ENCODE results near the gene ADRA2B. TPM values are rescaled to one million over a fixed set of nuclear protein-coding genes. Genes with fewer than 3 reads are reported as not detected.
"Not testable (repeated sequence)": the region's sequence is repeated elsewhere in the genome, so short reads cannot be mapped to it uniquely, and the experiment has no call there.

The ADRA2B gene
- total RNA-seq, 1 donor from 2014 or later = 0.49 TPM

DNA sequence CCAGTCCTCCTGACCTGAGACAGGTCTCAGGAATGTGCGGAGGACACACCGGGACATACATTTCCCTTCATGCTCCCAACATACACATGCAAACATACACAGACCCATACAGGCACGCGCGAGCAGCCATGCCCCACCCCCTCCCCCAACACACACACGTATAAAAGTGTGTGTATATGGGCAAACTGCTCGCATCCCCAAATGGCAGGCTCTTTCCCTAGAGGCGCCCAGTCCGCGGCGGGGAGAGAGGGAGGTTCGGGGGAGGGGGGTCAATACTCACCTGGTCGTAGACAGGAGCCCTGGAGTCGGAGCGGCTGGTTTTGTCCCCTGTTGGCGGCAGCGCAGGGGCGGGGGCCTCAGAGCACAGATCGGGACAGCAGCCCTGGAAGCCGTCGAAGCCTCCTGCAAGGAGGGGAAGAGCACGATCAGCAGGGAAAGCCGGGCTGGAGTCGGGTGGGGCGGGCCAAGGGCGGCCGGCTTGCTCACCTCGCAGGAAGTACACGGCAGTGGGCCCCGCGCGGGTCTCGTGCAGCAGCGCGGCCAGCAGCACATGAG, 28.2 kb upstream of the ADRA2B start:
- intact Hi-C loops (cut with DNase I) = no loop called here
- H3K36me3 ChIP-seq = no peaks in the 10 kb centered on the region
- no peaks in the 10 kb centered on the region for H3K27me3 ChIP-seq
- no peak for DNase-seq (ENCODE audit: extremely low spot score in 2 of 2)
- peak overlapping the region; percentile 45 to 52 for H3K4me3 ChIP-seq
- no peaks in the 10 kb centered on the region for H3K9me3 ChIP-seq
- peak overlapping the region; percentile 57 for H3K27ac ChIP-seq
- H3K4me1 ChIP-seq = peaks cover 17% of the 10 kb centered on the region
- TF ChIP-seq POLR2A (IDR thresholded peaks at IDR 0.05) = no peak
- TF ChIP-seq, protein P1, sequence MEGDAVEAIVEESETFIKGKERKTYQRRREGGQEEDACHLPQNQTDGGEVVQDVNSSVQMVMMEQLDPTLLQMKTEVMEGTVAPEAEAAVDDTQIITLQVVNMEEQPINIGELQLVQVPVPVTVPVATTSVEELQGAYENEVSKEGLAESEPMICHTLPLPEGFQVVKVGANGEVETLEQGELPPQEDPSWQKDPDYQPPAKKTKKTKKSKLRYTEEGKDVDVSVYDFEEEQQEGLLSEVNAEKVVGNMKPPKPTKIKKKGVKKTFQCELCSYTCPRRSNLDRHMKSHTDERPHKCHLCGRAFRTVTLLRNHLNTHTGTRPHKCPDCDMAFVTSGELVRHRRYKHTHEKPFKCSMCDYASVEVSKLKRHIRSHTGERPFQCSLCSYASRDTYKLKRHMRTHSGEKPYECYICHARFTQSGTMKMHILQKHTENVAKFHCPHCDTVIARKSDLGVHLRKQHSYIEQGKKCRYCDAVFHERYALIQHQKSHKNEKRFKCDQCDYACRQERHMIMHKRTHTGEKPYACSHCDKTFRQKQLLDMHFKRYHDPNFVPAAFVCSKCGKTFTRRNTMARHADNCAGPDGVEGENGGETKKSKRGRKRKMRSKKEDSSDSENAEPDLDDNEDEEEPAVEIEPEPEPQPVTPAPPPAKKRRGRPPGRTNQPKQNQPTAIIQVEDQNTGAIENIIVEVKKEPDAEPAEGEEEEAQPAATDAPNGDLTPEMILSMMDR (IDR thresholded peaks at IDR 0.05) = no peak
- no peak for TF ChIP-seq POLR2AphosphoS5 (IDR thresholded peaks at IDR 0.05; ENCODE audit: insufficient read depth in 1 of 2, low read depth in 1 of 2)

DNA sequence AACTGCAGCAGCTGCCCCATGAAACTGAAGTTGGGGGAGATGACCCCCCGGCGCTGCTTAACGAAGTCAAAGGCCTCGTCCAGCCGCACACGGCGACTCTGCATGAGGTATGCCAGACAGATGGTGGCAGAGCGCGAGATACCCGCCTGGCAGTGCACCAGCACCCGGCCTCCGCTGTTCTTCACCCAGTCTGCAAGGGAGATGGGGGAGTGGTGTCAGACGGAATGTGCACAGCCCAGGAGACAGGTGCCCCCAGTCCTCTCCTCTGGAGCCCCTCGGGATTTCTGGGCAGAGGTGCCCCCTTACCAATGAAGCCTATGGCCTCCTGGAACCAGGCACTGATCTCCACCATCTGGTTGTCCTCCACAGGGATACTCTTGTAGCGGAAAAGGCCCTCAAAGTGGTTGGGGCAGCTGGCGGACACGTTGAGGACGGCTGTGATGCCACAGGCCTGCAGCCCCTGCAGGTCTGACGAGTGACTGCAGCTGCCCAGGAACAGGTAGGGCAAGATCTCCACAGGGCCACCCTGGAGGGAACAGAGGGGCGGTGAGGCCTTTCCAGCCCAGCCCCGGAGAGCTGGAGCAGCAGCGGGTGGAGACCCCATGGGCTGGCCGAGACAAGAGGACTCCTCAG, 27.6 kb upstream of the ADRA2B start:
- Histone ChIP-seq H3K4me3 (peak overlapping the region; percentile 45 to 52), H3K4me1 (peaks cover 18% of the 10 kb centered on the region), H3K27me3 (no peaks in the 10 kb centered on the region), H3K36me3 (no peaks in the 10 kb centered on the region), H3K27ac (no peak overlapping the region), H3K9me3 (no peaks in the 10 kb centered on the region)
- no peak for TF ChIP-seq POLR2AphosphoS5 (IDR thresholded peaks at IDR 0.05; ENCODE audit: insufficient read depth in 1 of 2, low read depth in 1 of 2)
- TF ChIP-seq, protein P1 (IDR thresholded peaks at IDR 0.05) = no peak
- no peak for TF ChIP-seq POLR2A (IDR thresholded peaks at IDR 0.05)
- no peak for DNase-seq (ENCODE audit: extremely low spot score in 2 of 2)
- intact Hi-C loops (cut with DNase I) = no loop called here

DNA sequence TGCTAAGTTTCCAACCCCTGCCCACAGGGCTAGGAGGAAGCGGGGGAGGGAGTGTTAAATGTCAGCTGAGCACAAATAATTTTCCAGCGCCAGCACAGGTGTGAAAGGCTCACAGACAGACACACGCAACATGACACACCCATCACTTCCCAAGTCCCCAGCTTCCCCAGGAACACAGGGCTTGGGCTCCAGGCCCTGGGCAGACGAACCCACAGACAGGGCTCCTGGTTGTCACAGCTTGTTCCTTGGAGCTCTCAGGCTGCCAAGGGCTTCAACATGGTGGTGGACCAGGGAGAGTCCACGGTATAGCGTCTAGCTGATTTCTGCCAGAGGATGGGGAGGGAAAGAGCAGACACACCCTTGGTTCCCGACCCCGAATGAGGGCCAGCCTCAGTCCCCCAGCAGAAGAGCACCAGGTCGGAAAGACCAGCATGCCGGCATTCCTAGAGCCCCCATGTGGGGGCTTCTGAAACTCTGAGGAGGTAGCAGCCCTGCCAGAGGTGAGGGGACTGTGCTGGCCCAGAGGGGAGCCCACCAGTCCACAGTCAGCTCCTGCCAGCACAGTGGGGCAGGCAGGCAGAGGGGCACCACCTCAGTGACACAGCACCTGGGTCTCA, 27.0 kb upstream of the ADRA2B start:
- intact Hi-C loops (cut with DNase I) = no loop called here
- H3K27ac ChIP-seq = no peak overlapping the region
- no peaks in the 10 kb centered on the region for H3K27me3 ChIP-seq
- peaks cover 22% of the 10 kb centered on the region for H3K4me1 ChIP-seq
- DNase-seq (ENCODE audit: extremely low spot score in 2 of 2) = no peak
- H3K9me3 ChIP-seq = no peaks in the 10 kb centered on the region
- H3K4me3 ChIP-seq = peak overlapping the region in 1 of 2 donors; percentile 45
- TF ChIP-seq, protein P1 (IDR thresholded peaks at IDR 0.05) = no peak
- TF ChIP-seq POLR2A (IDR thresholded peaks at IDR 0.05) (no peak), POLR2AphosphoS5 (IDR thresholded peaks at IDR 0.05; ENCODE audit: insufficient read depth in 1 of 2, low read depth in 1 of 2) (no peak)
- no peaks in the 10 kb centered on the region for H3K36me3 ChIP-seq

DNA sequence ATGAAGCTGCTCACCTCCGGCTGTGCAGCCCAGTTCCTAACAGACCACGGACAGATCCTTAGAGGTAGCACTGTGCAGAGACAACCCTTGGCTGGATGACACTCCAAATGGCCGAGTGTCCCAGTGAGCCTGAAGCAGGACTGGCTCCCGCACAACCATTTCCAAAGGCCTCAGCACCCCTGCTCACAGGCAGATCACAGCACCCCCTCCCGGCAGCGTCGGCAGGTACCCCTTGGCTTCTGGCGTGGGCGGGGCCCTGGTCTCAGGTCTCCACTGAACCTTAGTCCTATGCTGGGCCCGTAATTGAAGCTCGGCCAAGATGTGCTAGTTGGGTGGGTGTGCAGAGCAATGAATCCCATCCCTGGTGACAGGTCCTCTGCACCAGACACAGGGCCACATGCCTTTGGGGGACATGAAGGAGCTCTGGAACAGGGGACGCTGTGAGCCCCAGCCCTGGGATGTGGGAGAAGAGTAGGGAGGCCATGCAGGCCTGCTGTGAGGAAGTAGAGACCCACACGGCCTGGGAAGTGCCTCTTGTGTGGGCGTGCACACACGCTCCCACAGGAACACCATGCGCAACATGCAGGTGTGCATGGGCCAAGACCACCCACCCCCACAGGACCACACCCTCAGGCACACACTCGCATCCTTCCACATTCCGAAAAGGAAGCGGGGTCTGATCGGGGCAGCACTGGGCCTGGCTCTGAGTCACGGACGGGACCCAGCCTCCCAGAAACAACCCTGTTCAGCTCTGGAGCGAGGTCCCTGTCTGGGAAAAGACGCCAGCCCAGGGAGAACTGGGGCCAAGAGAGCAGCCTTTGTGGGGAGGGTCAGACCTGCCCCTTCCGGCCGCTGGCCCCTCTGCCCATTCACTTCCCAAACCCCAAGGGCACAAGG, 26.1 kb upstream of the ADRA2B start:
- H3K36me3 ChIP-seq = no peaks in the 10 kb centered on the region
- no peak overlapping the region for H3K27ac ChIP-seq
- TF ChIP-seq, protein P1 (IDR thresholded peaks at IDR 0.05) = no peak
- TF ChIP-seq POLR2A (IDR thresholded peaks at IDR 0.05) = no peak
- no peak for TF ChIP-seq POLR2AphosphoS5 (IDR thresholded peaks at IDR 0.05; ENCODE audit: insufficient read depth in 1 of 2, low read depth in 1 of 2)
- intact Hi-C loops (cut with DNase I) = no loop called here
- no peaks in the 10 kb centered on the region for H3K9me3 ChIP-seq
- H3K4me1 ChIP-seq = peaks cover 22% of the 10 kb centered on the region
- no peak for DNase-seq (ENCODE audit: extremely low spot score in 2 of 2)
- H3K4me3 ChIP-seq = no peak overlapping the region
- no peaks in the 10 kb centered on the region for H3K27me3 ChIP-seq

DNA sequence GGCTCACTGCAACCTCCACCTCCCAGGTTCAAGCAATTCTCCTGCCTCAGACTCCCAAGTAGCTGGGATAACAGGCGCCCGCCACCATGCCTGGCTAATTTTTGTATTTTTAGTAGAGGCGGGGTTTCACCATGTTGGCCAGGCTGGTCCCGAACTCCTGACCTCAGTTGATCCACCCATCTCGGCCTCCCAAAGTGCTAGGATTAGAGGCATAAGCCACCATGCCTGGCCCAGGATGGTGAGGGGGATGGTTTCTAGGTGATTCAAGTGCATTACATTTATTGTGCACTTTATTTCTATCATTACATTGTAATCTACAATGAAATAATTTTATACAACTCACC, 25.2 kb upstream of the ADRA2B start:
- H3K27me3 ChIP-seq; H3K4me3 ChIP-seq; H3K36me3 ChIP-seq; H3K9me3 ChIP-seq; H3K27ac ChIP-seq; intact Hi-C loops (cut with DNase I); DNase-seq (ENCODE audit: extremely low spot score in 2 of 2): not testable (repeated sequence)
- H3K4me1 ChIP-seq = peaks cover 22% of the 10 kb centered on the region
